Measurements from ENCODE around the gene DPYD. TPM values are rescaled to one million over a fixed set of nuclear protein-coding genes. Genes with fewer than 3 reads are reported as not detected.

The DPYD gene
- total and polyA plus RNA-seq, 8 donors = 2.7 to 24.5 (median 9.4) TPM

- Histone ChIP-seq H3K4me1 (no peaks in the 10 kb centered on the region), H3K27ac (no peak overlapping the region), H3K9me3 (no peaks in the 10 kb centered on the region), H3K4me3 (no peak overlapping the region), H3K27me3 (no peaks in the 10 kb centered on the region), H3K36me3 (no peaks in the 10 kb centered on the region)
- FAIRE-seq = no peak
- no peak for ATAC-seq
- no peak for TF ChIP-seq CTCF (IDR thresholded peaks at IDR 0.05)
- intact Hi-C loops (cut with DNase I) = no loop called here
- WGBS, 2 donors = 76 to 89% methylated on average over 4 of the region's 4 CpGs
- no peak for DNase-seq
These were observed 271.2 kb downstream of the DPYD start for GRCh38 chr1:97649591-97649990.

GRCh38 chr1:97647776-97648175, 273.1 kb downstream of the DPYD start:
- Histone ChIP-seq H3K9me3 (no peaks in the 10 kb centered on the region), H3K4me3 (no peak overlapping the region), H3K27ac (no peak overlapping the region), H3K36me3 (no peaks in the 10 kb centered on the region), H3K27me3 (no peaks in the 10 kb centered on the region), H3K4me1 (no peaks in the 10 kb centered on the region)
- DNase-seq = no peak
- FAIRE-seq = no peak
- intact Hi-C loops (cut with DNase I) = no loop called here
- no peak for TF ChIP-seq CTCF (IDR thresholded peaks at IDR 0.05)
- ATAC-seq = no peak

- H3K27me3 ChIP-seq = no peaks in the 10 kb centered on the region
- no peak overlapping the region for H3K4me3 ChIP-seq
- intact Hi-C loops (cut with DNase I) = no loop called here
- no peak for ATAC-seq
- no peaks in the 10 kb centered on the region for H3K9me3 ChIP-seq
- no peak overlapping the region for H3K27ac ChIP-seq
- H3K4me1 ChIP-seq = no peaks in the 10 kb centered on the region
- FAIRE-seq = no peak
- TF ChIP-seq CTCF (IDR thresholded peaks at IDR 0.05) = no peak
- no peak for DNase-seq
- WGBS, 2 donors = 89 to 98% methylated on average over 1 of the region's 1 CpG
- H3K36me3 ChIP-seq = no peaks in the 10 kb centered on the region
These were observed 274.8 kb downstream of the DPYD start for GRCh38 chr1:97646071-97646470.

GRCh38 chr1:97640677-97641076, 280.2 kb downstream of the DPYD start:
- no peak overlapping the region for H3K27ac ChIP-seq
- intact Hi-C loops (cut with DNase I) = no loop called here
- peak in 1 of 4 donors; percentile 19 for ATAC-seq
- no peaks in the 10 kb centered on the region for H3K4me1 ChIP-seq
- TF ChIP-seq CTCF (IDR thresholded peaks at IDR 0.05) = no peak
- H3K4me3 ChIP-seq = no peak overlapping the region
- no peaks in the 10 kb centered on the region for H3K36me3 ChIP-seq
- H3K9me3 ChIP-seq = no peaks in the 10 kb centered on the region
- DNase-seq = no peak
- no peak for FAIRE-seq
- no peaks in the 10 kb centered on the region for H3K27me3 ChIP-seq

GRCh38 chr1:97636941-97637340, 283.9 kb downstream of the DPYD start:
- ATAC-seq = no peak
- no peak for DNase-seq
- no peak overlapping the region for H3K4me3 ChIP-seq
- H3K27me3 ChIP-seq = no peaks in the 10 kb centered on the region
- no peak for FAIRE-seq
- no peaks in the 10 kb centered on the region for H3K9me3 ChIP-seq
- no peak for TF ChIP-seq CTCF (IDR thresholded peaks at IDR 0.05)
- no peak overlapping the region for H3K27ac ChIP-seq
- H3K36me3 ChIP-seq = no peaks in the 10 kb centered on the region
- no peaks in the 10 kb centered on the region for H3K4me1 ChIP-seq
- intact Hi-C loops (cut with DNase I) = no loop called here

Data from pancreas (tissue), 10 donors.